Upper lobe of right lung (tissue), 1 donor: ENCODE data around the gene NPSR1. TPM values are rescaled to one million over a fixed set of nuclear protein-coding genes. Genes with fewer than 3 reads are reported as not detected.

ENCODE experiments used
- ATAC-seq: fragments of 200-7000 bp; cut with Tn5 transposase; one replicate; pipeline ENCODE4 v1.9.1; 2020; ENCODE audit warnings: mild to moderate bottlenecking, moderate library complexity
- DNase-seq: peaks from one replicate; pipeline ENCODE4 v3.0.0-alpha.2; 2020
- H3K27ac ChIP-seq: fragments of 200-600 bp; one replicate; pipeline ENCODE4 v1.8.0; 2022
- H3K27me3 ChIP-seq: fragments of 200-600 bp; one replicate; pipeline ENCODE4 v1.8.0; 2022; ENCODE audit warnings: mild to moderate bottlenecking
- H3K36me3 ChIP-seq: fragments of 200-600 bp; one replicate; pipeline ENCODE4 v1.8.0; 2022
- H3K4me1 ChIP-seq: fragments of 200-600 bp; one replicate; pipeline ENCODE4 v1.8.0; 2022
- H3K4me3 ChIP-seq: fragments of 200-600 bp; one replicate; pipeline ENCODE4 v1.8.0; 2022; ENCODE audit warnings: mild to moderate bottlenecking
- H3K9me3 ChIP-seq: fragments of 200-600 bp; one replicate; pipeline ENCODE4 v1.8.0; 2022
- intact Hi-C: fragments of 100-400 bp; cut with DNase I; formaldehyde crosslinking; loops from one replicate; pipeline ENCODE4 v1.11.0; 2022
- total RNA-seq: library from RNA; stranded (reverse); fragmentation: NEBNext Ultra II Directional; extraction: Animal tissue kit (Norgen Biotek cat#: 25700); gene quantifications from one replicate; pipeline ENCODE4 v1.2.1, GENCODE V29; 2021
- TF ChIP-seq, protein P1 (sequence below): fragments of 200-600 bp; IDR thresholded peaks from one replicate; pipeline ENCODE4 v1.8.0; 2022; ENCODE audit warnings: antibody characterized with exemption
- donor health status: DM: no; HTN: yes; CAD: no; lungs with severe emphysema.

The NPSR1 gene
- total RNA-seq, 1 donor from 2014 or later: not detected

DNA sequence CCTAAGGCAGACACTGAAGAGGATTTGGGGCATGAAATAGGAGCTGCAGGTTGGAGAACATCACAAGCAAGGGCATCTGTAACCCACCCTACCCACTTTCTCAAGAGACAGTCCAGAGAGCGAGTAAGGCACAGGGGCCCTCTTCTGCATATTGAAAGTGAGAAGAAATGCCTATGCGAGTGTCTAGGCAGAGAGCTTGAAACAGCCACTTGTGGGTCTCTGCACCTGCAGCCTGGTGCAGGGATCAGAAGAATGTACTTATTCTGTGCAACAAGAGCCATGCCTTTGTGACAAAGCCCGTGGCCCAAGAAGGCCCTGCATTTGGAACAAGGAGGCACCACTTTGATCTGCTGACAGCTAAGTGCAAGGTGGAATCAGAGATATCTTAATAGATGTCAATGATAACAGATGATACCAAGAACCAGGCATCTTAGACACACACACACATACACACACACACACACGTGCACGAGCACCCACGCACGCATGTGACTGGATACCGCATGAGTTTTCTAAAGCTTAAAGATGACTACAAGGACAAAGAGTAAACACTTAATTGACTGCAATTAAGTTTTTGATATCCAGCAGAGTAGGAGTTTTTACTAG is 89.3 kb downstream of the NPSR1 start:
- intact Hi-C loops: no loop called here
- H3K27me3 ChIP-seq: no peaks in the 10 kb centered on the region
- ATAC-seq: no peak

DNA sequence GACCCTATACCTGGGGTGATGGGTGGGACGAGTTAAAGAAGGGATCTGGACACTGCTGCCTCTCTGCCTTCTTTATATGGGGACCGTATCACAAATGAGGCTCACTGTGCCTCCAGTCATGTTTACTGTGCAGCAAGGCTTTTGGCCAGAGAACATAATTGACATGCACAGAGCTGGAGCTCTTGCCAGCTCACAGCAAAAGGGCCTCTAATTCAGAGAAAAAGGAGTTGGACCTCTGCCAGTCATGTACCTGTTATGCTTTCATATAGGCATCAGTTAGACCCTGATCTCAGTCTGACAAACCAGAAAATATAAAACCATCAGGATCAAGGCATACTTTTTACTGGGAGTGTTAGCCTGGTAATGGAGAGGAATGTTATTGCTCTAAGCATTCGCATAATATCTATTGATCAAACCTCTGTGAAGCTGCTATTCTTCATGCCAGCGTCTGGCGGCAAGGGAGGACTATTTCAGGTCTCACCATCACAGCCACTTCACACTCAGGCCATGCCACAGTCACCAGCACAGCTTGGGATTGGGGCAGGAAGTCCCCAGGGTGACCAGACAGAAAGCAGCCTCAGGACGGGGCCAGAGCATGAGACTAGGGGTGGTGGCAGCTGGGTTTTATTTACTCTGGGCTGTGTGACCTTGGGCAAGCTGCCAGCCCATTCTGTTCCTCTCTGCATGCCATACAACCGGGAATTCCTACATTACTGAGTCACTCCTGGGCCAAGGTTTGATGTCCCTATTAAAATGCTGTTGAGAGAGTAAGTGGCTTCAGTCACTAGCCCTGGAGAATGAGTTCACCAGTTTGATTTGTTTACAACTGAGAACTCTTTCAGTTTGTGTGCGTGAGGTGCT is 90.1 kb downstream of the NPSR1 start:
- Histone ChIP-seq H3K36me3 (no peaks in the 10 kb centered on the region), H3K4me3 (no peak overlapping the region), H3K27me3 (no peaks in the 10 kb centered on the region), H3K4me1 (peaks cover 14% of the 10 kb centered on the region), H3K9me3 (no peaks in the 10 kb centered on the region), H3K27ac (peak overlapping the region; percentile 55)
- TF ChIP-seq, protein P1, sequence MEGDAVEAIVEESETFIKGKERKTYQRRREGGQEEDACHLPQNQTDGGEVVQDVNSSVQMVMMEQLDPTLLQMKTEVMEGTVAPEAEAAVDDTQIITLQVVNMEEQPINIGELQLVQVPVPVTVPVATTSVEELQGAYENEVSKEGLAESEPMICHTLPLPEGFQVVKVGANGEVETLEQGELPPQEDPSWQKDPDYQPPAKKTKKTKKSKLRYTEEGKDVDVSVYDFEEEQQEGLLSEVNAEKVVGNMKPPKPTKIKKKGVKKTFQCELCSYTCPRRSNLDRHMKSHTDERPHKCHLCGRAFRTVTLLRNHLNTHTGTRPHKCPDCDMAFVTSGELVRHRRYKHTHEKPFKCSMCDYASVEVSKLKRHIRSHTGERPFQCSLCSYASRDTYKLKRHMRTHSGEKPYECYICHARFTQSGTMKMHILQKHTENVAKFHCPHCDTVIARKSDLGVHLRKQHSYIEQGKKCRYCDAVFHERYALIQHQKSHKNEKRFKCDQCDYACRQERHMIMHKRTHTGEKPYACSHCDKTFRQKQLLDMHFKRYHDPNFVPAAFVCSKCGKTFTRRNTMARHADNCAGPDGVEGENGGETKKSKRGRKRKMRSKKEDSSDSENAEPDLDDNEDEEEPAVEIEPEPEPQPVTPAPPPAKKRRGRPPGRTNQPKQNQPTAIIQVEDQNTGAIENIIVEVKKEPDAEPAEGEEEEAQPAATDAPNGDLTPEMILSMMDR: no peak
- DNase-seq (peak; percentile 90), ATAC-seq (peak; percentile 94)
- intact Hi-C loops: no loop called here

More for the DNA sequence above, 89.3 kb downstream of the NPSR1 start:
- H3K36me3 ChIP-seq: no peaks in the 10 kb centered on the region
- peak overlapping the region; percentile 55 for H3K27ac ChIP-seq
- H3K9me3 ChIP-seq: no peaks in the 10 kb centered on the region
- no peak for DNase-seq
- TF ChIP-seq, protein P1: no peak
- no peak overlapping the region for H3K4me3 ChIP-seq
- peaks cover 14% of the 10 kb centered on the region for H3K4me1 ChIP-seq

DNA sequence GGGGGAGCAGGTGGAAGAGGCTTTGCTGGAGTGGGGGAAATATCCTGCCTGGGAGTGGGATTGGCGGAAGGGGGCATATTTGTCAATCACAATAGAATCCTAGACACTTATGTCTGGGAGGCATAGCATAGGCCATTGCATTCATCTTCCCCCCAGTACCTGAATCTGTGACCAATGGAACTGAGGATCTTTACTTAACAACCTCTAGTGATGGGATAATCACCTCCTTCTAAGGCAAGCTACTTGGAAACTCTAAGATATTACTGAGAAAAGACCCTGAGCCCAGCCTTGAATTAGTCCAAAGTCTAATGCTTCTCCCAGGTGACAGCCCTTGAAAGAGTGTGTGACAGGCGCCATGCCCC is 90.7 kb downstream of the NPSR1 start:
- no peaks in the 10 kb centered on the region for H3K9me3 ChIP-seq
- TF ChIP-seq, protein P1: no peak
- H3K27ac ChIP-seq: peak overlapping the region; percentile 19
- DNase-seq (no peak), ATAC-seq (no peak)
- no peaks in the 10 kb centered on the region for H3K27me3 ChIP-seq
- no peaks in the 10 kb centered on the region for H3K36me3 ChIP-seq
- H3K4me1 ChIP-seq: peaks cover 14% of the 10 kb centered on the region
- no peak overlapping the region for H3K4me3 ChIP-seq
- intact Hi-C loops: no loop called here

DNA sequence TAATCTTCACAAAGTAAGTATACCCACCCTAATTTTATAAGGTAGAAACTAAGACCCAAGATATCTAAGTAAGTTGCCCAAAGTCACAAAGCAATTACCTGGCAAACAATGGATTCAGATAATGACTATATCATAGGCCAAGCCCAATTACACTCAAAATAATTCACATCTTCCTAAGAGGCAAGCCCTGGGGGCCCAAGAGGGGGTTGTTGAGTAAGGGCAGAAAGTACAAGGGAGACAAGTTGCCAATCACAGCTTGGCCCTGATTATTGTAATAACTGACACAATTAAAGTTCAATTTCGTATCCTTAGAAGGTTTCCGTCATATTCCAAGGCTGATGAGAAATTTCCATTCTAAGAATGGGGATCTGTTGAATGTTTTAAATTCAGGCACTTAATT is 91.4 kb downstream of the NPSR1 start:
- Histone ChIP-seq H3K36me3 (no peaks in the 10 kb centered on the region), H3K9me3 (no peaks in the 10 kb centered on the region), H3K4me3 (no peak overlapping the region), H3K27ac (no peak overlapping the region), H3K4me1 (peaks cover 14% of the 10 kb centered on the region), H3K27me3 (no peaks in the 10 kb centered on the region)
- intact Hi-C loops: no loop called here
- ATAC-seq (no peak), DNase-seq (no peak)
- TF ChIP-seq, protein P1: no peak

GRCh38 chr7:34750209-34750608 is 92.2 kb downstream of the NPSR1 start:
- peaks cover 14% of the 10 kb centered on the region for H3K4me1 ChIP-seq
- H3K36me3 ChIP-seq: no peaks in the 10 kb centered on the region
- H3K27me3 ChIP-seq: no peaks in the 10 kb centered on the region
- no peak overlapping the region for H3K27ac ChIP-seq
- intact Hi-C loops: no loop called here
- H3K9me3 ChIP-seq: no peaks in the 10 kb centered on the region
- H3K4me3 ChIP-seq: no peak overlapping the region
- no peak for DNase-seq
- no peak for ATAC-seq
- TF ChIP-seq, protein P1: no peak
